GM19463 (cell line): Measurements from ENCODE around the gene LHPP.

ENCODE experiments used
- ATAC-seq: cut with Tn5 transposase; IDR thresholded peaks from one replicate; pipeline ENCODE4 v1.9.1; 2021; ENCODE audit warnings: mild to moderate bottlenecking, moderate library complexity; ENCODE audit not compliant: unreplicated experiment

The LHPP gene

DNA sequence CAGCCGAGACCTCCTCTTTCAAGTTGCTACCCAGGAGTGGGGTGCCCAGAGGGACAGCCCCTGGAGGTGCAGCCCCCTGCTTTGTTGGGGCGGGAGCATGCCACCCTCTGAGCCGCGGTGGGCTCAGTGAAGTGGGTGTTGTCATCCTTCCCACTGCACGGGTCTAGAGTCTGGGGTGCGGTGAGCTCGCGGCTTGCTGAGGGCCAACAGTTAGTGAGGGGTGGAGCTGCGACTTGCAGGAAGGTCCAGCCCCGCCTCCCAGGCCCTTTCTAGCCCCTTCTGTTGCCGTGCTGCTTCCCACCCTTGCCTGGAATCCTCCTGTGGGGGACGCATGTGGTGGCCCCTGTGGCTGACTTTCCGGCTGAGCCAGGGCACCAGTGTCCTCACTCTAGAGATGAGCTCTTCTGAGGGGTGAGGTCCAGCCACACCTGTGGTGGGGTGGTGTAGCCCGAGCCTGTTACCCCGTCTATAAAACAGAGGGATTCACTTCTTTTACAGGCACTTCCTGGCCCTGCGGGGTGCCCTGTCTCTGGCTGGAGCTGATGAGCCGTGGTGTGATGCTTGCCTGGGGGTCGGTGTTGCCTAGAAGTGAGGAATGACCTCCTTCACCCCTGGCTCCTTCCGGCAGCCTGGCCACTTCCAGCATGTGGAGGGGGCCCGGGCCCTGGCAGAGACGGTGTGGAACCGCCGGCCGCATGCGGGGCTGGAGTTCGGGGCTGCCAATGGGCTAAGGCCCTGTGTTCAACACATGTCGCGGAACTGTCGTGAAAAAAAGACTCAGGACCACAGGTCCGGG is 154.6 kb downstream of the LHPP start:
- no peak for ATAC-seq

DNA sequence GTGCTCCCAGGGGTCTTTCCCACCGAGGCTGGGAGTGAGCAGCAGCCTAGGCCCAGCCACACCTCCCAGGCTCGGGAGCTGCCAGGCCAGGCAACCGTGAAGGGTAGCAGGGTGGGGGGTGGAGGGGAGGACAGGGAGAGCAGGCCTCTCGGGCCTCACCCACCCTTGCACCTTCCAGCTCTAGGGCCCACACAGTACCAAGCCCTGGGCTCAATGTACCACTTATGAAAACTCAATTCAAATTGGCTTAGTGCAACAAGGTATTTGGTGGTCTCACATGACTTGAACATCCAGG is 155.2 kb downstream of the LHPP start:
- ATAC-seq = no peak

DNA sequence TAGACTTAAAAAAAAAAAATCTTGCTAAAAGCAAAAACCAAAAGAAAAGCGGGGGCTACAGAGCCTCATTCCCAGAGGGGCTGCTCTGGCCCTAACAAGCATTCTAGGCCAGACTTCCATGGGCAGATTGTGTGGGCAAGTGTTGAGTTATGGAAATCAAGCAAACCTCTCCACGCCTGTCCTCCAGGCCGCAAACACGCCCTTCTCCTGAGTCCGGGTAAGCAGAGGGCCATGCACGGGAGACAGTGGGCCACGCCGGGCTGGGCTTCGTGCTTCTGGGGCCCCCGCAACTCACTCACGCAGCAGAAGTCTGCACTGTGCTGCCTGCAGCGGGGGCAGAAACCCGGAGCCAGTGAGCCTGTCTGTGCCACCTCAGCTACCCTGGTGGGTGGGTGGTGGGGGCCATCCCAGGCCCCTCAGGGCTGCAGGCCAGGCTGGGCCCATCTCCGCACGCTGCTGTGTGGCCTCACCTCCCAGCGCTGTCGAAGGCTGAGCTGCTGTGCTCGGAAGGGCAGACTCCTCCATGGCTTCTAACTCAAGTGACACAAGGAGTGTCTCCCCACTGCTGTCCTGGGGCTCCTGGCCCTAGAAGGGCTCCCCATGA is 156.9 kb downstream of the LHPP start:
- ATAC-seq = no peak

DNA sequence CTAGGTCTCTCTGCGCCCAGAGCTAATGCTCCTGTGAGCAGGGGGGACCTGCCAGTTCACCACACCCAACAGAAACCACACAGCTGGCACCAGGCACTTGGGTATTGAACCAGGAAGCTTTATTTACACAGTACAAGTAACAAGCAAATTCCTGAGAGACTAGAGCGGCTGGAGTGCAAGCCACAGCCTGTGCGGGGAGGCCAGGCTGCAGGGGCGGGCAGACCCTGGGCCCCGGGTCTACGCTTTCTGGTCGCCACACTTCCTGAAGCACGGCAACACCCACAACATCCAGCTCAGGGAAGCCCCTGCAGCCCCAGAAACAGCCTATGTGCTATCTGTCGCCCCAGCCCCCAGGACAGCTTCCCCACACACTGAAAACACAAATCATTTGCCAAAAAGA is 157.6 kb downstream of the LHPP start:
- no peak for ATAC-seq

DNA sequence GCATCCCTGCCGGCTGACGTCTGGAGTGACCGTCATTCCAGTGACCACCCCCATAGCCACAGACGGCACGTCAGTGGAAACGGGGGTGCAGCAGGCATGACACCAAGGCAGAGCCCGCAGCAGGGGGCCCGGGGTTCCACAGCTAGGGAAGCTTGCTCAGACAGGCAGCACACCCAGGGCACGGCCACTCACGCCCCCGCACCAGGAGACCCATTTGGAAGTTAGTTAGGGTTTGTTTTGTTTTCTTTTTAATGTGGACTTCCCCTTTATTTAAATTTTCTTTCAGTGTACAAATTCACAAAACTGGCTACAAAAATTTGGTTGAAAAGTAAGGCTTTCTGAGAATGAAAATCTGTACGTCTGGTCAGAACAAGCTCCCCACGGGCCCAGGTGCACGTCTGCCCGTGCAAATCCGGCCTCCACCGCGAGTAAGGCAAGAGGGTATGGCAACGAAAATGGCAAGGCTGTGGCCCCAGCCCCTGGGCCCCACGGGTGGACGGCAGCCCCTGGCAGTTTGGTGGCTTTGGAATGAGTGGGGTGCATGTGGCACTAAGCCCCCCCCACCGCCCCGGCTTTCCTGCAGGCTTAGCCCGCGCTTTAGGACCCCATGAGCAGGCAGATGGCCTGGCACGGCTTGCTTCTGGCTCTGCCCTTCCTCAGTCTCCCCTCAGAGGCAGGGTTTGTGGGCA is 158.3 kb downstream of the LHPP start:
- ATAC-seq = peak; percentile 51

DNA sequence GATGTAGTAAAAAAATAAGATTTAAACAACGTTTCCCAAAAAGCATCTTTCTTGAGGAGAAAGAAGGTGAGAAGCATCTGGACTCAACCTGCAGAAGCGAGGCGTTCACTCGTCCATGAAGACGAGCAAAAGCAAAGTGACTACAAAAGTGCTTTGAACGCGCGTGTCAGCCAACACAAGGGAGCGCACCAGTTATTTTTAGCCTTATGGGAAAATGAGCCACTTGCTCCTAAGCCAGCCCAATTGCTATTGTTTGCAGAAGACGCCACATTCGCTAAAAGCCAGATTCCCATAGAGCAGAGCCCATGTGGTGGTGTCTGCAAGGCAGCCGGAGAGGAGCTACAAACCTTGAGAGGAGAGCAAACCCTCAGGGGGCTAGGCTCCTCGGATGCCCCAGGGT is 160.0 kb downstream of the LHPP start:
- ATAC-seq = no peak

DNA sequence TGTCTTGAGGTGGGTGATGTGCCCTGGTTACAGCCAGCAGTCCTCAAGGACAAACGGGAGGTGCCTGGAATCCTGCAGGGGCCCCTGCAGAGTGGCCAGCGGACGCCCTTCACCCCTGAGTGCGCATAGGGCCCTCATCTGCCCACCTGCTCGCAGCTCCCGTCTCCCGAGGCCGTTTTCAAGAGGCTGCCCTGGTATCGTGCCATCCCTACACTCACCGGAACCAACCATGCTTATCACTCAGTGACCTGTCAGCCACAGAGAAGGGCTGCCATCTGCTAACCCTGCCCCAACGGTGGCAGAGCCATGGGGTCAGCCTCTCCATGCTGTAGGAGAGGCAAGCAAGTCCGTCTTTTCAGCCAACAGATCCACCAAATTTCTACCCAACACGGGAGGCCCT is 160.5 kb downstream of the LHPP start:
- ATAC-seq = no peak

DNA sequence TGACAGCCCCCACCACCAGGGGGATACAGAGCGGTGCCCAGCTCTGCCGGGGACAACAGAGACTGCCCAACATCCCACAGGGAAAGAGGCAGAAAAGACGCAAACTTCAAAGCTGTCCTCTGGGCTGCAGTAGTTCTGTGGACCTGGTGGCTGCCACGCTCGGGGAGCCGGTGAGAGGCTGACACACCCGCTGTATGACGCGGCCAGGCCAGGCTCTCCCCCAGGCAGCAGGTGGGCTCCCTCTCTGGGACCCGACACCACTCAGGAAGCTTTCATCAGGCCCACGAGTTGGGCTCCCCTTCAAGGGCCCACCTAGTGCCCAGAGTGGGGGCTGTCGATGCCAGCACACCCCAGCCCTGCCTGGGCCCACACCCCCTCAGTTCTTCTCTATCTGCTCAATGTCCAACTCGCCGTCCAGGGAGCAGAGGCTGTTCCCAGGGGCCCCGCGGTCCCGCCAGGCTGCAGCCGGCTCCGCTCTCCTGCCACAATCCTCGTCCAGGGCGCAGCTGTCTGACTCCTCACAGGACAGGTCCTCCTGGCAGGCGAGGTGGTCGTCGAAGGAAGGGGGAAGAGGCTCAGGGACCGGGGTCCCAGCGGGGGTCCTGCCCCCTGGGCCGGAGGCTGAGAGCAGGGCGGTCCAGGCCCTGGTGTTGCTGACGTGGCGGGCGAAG is 161.4 kb downstream of the LHPP start:
- no peak for ATAC-seq

DNA sequence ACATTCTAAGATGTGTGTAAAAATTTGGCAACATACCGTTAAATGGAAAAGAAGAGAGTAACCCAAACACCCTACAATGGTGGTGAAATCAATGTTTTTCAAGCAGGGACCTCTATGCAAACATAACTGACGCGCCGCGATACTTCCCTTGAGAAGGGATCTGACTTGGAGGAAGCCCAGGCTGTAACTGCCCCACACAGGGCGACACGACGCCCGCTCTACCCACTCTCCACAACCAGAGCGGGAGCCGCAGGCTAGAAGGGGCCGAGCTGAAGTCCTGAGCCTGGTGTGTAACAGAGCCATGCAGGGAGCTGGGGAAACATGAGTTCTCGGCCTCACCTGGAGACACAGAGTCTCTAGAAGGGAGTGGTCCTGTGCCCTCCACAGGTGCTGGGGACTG is 162.4 kb downstream of the LHPP start:
- ATAC-seq = no peak

DNA sequence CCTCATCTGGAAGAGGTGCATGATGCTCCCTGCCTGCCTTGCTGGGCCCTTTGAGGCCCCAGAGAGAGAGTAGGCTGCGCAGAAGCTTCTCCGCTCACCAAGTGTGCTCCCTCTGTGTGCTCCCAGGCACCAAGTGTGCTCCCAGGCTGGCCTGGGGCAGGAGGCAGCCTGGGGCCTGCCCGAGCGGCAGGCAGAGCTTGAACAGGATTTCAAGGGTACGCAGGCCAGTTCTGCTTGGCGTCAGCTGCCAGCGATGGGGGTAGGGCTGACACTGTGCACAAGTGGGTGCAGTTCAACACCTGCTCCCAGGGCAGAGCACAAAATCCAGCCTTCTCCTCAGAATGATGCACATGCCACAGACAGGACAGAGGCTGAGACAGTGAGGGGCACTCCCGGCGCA is 162.8 kb downstream of the LHPP start:
- no peak for ATAC-seq

DNA sequence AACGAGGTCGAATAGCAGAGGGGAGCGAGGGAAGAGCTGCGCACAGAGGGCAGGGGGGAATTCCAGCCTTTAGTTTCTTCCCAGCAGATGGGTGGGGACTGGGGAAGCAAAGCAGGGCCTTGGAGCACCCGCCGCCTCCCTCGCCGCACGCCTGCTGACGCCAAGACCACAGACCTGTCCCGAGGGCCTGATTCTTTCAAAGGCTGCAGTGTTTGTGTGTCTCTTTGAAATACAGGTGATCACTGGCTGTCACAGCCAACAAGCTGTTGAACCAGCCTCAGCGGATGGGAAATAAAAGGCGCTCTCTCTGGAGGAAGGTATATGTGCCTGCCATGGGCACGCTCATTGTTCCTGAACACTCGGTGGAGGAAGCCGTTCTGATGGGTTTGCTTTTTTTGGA is 163.3 kb downstream of the LHPP start:
- ATAC-seq = no peak

DNA sequence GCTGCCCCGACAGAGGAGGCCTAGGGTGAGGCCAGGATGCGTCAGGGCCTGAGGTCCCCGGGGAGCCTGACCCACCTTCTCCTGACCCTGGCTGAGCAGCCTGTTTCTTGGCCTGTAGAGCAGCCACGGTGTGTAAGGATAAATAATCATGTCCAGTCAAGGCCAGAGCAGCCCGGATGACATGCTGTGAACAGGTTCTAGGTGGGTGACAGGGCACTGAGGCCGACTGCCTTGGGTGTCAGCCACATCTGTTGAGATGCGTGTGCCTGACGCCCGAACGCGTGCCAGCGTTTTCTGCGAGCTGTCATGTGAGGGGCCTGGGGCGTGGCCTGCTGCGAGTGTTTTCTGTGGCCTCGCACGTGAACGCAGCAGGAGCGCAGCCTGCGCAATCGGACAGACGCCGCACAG is 164.2 kb downstream of the LHPP start:
- no peak for ATAC-seq

DNA sequence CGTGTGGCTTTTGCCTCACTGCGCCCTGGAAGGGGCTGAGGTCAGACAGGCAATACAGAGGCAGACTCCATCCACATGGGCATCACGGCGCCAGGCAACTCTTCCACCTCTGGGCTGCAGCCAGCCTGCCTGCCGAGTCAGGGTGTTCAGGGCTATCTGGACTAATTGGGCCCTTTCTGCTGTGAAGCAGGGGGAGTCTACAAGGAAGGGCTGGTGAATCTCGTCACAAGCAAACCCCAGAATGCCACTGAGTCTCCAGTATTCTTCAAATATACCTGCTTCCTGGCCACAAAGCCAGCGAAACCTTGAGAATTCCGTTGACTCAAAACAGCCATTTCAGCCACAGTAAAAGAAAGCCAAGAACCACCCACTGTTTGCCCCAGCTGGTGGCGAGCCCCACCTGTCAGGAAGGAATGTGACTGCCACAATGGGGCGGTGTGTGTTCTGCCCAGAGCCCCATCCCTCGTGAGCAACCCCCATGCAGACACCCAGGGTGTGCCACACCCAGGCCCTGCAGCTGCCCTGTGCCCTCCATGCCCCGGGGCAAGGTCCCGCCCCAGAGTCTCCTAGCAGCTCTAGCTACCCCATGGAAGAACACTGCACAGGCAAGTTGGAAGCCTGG is 165.2 kb downstream of the LHPP start:
- ATAC-seq = peak; percentile 90

DNA sequence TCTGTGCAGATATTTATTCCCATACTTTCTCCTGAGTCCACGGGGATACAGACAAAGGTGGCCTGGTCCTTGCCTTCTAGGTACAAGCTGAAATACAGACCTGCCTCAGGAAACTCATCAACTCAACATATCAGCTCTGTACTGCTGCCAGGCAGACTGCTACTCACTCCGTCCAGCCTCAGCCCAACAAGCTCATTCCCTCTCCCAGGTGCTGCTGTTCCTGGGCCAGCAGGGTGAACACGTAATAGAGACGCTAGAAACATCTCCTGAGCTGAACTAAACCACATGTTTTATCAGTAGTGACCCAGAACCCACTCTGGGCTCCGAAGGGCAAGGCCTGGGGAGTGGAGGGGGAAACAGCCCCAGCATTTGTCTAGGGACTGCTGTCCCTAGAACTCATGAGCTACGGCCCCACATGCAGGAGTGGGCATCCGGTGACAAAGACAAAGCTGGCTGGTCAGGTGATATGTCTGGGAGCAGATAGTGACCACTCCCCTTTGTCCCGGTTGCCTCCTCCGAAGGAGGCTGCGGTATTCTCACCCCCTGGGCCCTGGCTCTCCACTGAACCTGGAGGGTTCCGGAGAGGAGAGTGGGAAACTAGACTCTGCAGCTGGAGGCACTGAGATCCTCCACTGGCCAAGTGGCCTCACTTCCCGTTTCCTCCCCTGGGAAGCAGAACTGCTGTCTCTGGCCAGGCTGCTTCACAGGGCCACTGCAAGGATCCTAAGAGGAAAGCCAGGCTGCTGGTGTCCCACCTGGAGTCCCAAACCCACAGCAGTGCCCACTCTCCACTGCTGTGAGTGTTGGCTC is 166.4 kb downstream of the LHPP start:
- no peak for ATAC-seq

DNA sequence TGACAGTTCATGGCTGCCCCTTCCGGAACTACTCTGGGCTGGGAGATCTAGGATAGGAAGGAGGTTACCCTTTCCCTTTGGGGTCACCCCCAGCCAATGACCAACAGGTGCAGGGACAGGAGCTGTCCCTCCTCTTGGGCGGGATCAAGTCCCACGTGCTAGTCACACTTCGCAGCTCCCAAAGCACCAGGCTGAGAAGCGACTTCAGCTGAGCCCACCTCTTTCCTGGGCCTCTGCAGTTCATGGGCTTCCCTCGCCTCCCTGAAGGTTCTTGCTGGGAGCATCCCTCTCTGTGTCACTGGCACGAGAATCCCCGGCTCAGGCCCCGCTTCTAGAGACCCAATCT is 167.0 kb downstream of the LHPP start:
- no peak for ATAC-seq

DNA sequence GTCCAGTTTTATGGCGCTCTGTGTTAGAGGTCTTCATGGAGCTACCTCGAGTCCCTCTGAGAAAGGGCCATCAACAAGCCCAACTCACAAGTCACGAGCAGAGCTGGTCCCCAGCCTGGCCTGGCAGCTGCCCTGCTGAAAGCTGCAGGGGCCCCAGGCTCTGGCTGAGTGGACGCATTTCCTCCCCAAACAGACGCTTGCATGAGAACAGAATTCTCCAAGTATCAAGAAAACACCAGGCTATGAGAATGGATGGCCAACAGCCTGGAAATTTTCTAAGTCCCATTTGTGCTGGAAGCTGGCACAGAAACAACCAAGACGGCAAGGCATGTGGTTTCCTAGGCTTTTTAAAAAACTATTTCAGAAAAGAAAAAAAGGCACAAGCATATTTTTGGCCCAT is 167.8 kb downstream of the LHPP start:
- ATAC-seq = no peak

DNA sequence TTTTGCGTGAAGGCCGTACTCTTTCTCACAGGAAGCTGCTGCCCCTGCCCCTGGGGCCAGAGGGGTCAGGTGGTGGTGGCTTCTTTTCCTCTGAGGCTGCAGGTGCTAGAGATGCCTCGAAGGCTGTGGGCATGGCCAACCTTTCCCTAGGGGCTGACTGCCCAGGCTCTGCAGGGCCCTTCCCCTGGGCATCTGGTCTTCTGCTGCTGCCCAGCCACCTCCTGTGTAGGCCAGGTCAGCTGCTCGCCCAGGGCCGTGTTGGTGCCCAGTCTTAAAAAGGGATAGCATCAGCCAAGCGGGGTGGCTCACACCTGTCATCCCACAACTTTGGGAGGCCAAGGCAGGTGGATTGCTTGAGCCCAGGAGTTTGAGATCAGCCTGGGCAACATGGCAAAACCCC is 168.2 kb downstream of the LHPP start:
- ATAC-seq = no peak

DNA sequence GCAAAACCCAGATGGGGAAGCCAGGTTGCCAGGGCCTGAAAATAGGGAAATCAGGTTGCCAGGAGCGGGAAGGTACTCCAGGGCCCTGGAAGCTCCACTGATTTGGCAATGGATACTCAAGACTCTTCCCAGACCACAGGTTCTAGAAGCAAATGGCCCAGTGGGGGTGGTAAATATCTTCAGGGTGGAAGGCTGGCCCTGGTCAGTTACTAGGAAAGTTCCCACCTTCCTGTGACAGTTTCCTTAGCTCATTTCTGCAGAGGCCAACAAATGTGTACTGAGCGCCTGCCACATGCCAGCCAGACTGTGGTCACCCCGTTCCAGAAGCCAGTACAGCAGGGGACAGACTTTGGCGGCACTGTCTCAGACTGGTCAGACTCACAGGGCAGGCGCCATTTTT is 168.9 kb downstream of the LHPP start:
- no peak for ATAC-seq

DNA sequence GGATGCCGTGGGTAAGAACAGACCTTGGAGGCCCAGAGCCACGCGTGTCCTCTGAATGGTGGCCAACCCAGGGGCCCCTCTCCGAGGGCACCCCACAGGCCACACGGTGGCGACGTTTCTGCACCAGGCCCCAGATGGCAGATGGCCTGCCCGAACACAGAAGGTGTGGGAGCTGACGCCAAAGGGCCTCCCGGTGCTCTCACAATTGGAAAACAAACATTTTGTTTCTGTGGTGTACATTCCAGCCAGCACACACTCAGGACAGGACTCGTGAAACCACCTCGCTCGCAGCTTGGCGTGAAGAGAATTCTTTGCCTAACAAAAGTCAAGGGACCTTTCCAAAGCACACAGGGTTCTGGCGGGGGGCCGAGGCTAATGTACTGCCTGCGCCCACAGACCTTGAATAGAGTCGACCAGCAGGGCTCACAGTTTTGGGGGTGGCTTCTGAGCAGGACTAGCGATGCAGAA is 170.5 kb downstream of the LHPP start:
- ATAC-seq = no peak

DNA sequence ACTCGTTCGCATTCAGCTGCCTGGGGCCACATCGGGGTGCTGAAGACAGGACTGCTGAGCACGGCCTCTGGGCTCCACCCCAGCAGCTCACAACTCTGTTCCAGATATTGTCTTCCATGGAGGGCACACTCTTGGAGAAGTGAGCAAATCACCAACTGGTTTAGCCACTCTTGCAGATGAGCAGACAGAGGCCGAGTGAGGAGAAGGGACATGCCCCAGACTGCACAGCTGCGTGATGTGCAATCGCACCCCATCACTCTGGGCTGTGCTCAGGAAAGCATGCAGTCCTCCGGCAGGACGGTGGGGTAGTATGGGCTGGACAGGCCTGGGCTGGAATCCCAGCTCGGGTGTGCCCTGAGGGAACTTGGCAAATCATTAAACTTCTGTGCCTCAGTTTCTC is 170.9 kb downstream of the LHPP start:
- no peak for ATAC-seq
